NOMO-1 treated with dmso at 0.1 percent for 144 hours (cell line): ENCODE data around the gene PLEKHA6.
"Not testable (repeated sequence)": the region's sequence is repeated elsewhere in the genome, so short reads cannot be mapped to it uniquely, and the experiment has no call there.

Experiments
- DNase-seq: peaks from one replicate; lab custom pipeline; 2025; ENCODE audit not compliant: unreplicated experiment; lab: John Stamatoyannopoulos, UW

The PLEKHA6 gene

DNA sequence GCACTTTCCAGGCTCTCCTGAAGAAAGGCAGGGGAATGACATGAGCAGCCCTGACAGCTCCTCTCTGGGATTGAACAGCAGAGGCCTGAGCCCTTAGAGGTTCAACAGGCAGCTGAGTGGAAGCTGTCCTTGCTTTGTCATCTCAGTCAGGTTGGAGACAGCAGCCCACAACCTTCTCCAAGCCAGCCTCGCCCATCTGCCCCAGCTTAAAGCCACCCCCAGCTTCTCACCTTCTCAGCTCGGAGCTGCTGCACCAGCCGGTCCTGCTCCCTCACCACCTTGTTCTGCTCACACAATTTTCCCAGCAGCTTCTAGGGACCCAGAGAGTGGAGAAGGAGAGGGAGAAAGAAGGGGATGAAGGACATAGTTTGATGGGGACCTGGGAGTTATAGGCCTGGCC lies 110.8 kb downstream of the PLEKHA6 start:
- no peak for DNase-seq

DNA sequence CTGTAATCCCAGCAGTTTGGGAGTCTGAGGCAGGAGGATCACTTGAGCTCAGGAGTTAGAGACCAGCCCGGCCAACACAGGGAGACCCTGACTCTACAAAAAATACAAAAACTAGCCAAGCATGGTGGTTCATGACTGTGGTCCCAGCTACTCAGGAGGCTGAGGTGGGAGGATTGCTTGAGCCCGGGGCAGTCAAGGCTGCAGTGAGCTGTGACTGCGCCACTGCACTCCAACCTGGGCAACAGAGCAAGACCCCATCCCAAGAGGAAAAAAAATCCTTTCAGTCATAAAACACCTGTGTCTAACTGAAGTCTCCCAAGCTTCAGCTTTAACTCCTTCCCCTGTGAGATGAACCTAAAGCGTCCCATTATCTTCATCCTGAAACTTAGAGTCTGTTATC lies 112.9 kb downstream of the PLEKHA6 start:
- no peak for DNase-seq

DNA sequence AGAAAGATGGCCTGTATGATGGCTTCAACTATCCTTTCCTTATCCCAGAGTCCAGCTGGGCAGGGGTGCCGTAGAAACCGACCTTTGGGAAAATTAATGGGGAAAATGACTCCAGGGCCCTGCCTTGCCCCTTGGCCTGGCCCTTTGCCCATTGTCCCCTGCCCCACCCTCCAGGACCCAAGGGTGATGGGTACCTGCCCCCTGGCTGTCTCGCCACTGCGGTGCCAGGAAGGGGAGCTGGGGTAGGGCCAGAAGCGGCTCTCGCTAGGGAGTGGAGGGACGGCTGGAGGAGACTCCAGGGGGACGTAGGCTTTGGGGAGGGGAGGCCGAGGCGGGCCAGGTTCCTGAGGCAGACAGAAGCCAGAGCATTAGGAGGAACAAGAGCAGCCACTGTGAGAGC lies 116.8 kb downstream of the PLEKHA6 start:
- no peak for DNase-seq

DNA sequence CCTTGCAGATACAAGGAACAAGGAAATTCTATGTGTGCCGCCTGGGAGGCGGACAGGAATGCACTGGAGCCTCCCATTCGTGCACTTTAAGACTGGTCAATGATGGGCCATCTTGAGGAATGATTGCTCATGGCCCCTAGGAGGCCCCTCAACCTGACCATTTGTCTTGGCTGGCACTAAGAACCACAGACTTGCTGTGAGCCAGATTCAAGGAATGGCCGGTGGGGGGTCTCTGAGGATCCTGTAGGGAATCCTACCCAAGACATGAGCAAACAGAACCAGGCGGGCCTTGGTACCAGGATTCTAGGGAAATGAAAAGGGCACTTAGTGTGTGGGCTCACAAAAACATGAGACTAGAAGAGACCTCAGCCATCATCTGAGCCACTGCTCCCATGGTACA lies 117.8 kb downstream of the PLEKHA6 start:
- DNase-seq, result no peak

DNA sequence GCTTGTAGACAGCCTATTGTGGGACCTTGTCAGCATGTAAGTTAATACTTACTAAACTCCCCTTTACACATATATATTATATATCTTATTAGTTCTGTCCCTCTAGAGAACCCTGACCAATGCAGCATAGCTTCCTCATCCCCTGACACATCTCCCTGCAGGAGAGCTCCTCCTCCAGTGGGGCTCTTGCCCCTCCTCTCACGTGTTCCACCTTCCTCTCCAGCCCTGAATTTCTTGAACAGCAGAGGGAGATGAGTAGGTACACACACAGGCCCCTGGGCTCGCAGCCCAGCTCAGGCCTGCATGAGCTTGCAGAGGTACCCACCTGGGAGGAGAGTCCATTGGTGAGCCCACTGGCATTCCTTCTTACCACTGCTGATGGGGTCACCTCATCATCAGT lies 118.7 kb downstream of the PLEKHA6 start:
- peak; percentile 12 for DNase-seq

DNA sequence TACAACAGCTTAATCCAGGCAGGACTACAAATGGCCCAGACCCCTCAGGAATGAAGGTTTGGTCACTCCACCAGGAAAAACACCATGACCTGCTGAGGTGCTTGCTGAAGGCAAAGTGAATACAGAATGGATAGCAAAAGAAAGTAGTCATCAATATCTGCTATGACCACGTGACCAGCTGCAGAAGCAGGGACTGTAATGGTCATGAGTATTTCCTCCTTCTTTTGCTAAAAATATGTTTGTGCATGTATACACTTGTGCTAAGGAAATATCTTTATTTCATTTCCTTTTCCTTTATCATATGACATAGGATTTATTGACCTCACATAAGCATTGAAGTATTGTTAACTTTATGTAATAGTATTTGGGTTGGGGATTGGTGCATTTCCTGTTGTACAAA lies 119.5 kb downstream of the PLEKHA6 start:
- no peak for DNase-seq

DNA sequence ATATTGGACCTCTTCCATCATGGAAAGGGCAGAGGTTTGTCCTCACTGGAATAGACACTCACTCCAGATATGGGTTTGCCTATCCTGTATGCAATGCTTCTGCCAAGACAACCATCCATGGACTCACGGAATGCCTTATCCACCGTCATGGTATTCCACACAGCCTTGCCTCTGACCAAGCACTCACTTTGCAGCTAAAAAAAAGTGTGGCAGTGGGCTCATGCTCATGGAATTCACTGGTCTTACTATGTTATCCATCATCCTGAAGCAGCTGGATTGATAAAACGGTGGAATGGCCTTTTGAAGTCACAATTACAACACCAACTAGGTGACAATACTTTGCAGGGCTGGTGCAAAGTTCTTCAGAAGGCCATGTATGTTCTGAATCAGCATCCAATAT lies 120.3 kb downstream of the PLEKHA6 start:
- not testable (repeated sequence) for DNase-seq

DNA sequence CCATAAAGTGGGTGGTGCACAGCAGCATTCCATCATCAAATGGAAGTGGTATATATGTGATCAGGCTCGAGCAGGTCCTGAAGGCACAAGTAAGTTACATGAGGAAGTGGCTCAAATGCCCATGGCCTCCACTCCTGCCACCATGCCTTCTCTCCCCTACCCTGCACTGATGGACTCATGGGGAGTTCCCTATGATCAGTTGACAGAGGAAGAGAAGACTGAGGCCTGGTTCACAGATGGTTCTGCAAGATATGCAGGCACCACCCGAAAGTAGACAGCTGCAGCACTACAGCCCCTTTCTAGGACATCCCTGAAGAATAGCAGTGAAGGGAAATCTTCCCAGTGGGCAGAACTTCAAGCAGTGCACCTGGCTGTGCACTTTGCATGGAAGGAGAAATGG lies 121.2 kb downstream of the PLEKHA6 start:
- DNase-seq, result not testable (repeated sequence)

DNA sequence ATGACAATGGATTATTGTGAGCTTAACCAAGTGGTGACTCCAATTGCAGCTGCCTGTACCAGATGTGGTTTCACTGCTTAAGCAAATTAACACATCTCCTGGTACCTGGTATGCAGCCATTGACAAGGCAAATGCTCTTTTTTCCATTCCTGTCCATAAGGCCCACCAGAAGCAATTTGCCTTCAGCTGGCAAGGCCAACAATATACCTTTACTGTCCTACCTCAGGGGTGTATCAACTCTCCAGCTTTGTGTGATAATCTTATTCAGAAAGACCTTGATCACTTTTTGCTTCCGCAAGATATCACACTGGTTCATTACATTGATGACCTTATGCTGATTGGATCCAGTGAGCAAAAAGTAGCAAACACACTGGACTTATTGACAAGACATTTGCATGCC lies 122.2 kb downstream of the PLEKHA6 start:
- not testable (repeated sequence) for DNase-seq

DNA sequence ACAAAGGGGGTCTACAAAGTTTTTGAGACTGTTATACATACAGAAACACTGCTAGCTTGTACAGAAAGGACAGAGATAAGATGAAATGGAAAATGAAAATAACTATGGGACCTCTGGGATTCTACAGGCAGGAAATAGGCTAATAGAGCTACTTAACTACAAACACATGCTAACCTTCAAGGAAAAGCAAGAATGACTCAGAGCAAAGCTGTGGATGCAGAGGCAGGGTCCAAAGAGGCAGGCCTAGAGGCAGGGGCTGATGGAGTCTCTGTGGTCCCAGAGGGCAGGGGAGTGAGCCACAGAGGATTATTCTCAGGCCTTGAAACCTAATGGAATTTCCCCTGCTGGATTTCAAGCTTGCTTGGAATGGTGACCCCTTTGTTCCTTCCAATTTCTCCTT lies 127.2 kb downstream of the PLEKHA6 start:
- no peak for DNase-seq

DNA sequence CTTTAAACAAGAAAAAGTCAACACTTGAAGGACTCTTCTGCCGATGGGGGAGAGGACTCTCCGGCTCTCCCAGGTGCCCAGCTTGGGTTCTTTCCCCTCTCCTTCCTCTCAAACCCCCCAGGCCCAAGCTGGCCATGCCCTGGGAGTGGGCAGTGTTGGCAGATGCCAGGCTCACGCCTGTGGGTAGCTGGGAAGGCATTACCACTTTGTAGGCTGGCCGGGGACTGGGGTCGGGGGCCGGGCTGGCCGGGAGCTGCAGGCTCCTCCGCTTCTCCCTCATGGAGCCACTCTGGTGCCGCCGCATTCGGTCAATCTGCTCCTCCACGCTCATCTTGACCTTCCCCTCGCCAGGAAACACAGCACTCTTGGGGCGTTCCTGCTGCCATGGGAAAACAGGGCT lies 129.5 kb downstream of the PLEKHA6 start:
- no peak for DNase-seq

DNA sequence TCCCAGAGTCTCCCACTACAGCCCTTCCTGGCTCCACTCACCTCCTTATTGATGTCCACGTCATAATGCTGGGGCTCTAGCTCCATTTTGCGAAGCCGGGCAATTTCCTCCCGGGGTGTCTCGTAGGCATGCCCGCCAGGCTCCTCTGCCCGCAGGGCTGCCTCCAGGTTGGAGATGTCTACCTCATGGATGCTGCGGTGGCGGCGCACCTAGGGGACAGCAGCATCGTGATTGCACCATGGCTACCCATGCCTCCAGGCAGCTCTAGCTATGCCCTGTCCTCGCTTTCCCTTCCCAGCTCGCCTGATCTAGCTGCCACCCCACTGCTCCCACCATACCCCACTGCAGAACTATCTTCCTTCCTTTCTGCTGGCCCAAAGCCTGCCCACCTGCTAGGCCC lies 130.8 kb downstream of the PLEKHA6 start:
- DNase-seq, result no peak

DNA sequence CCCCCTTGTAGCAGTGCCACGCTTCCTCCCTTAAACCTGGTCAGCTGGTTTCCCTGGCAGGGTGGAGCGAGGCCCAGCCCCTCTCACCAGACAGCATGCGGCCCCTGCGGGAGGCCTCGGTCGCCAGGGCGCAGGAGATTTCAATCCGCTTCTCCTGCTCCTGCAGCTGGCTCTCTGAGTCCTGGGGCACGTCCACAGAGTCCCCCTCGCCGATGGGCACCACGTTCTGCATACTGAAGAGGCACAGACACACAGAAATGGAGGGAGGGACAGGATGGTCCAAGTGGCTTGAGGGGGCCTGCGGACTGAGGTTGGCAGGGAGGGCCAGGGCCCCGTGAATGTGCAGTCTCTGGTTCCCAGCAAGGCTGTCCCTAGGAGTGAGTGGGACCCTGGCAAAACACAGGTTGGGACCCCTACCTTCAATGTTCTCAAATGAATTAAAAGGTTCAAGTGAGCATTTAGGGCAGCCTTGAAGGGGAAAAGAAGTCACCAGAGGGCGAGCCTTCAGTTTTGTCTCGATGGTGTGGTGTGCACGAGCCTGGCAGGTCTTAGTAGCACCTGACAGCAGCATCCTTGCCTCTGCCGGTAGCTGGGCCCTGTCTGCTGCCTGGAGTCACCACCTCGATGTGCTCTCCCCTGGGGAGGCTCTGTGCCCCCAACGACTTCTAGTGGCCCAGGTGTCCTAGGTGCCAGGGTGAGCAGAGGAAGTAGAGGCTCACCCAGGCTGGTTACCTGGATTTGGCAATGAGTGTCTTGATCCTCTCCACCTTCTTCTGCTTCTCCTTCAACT lies 131.5 kb downstream of the PLEKHA6 start:
- no peak for DNase-seq

DNA sequence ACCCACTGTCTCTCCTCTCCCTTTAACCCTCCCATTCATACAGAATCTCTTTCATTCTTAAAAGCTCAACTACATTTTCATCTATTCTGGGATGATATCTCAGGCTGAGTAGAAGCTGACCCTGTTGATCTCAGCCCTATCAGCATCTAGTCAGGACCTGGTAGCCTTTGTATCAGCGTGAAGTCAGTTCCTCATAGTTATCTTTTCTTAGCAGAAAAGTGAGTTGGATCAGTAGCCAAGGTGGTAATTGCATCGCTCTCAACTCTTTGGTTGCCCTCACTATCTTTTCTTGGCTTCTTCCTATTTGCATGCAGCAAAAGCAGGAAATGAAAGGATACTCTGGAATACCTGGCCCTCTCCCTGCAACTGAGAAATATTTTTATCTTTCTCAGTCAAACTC lies 132.4 kb downstream of the PLEKHA6 start:
- DNase-seq, result no peak

DNA sequence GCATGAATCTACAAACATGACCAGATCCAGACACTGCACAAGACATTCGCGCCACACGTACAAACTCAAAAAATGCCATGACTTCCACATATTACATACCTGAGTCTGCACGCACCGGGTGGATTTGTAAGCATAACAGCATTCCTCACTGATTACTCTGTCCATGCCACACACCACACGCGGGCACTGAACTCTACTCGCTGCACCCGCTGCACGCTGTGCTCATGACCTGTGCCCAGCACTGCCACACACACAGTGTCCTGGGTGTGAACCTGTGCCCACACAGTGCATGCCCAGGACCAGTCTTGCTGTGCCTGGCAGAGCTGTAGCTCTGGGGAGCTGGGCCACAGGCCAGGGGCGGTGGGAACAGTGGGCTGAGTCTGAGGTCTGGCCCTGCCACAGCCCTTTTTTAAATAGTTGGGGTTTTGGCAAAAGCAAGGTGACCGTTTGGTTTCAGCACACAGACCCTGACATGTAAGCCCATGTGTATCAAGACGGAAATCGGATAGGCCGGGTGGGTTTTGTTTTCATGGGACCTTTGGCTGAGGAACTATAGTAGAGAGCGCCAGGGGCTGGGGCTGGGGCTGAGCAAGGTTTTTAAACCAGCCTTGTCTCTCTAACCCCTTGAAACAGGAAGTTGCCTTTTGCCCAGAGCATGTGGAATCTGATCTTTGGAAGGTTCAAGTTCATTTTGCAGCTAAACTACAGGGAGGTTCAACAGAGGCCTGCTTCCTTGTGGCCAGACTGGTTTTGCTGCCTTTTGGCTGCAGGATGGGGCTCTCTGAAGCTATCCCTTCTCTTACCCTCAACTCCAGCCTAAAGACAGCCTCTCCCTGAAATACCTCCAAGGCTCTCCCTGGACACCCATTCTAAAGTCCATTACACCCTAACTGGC lies 133.6 kb downstream of the PLEKHA6 start:
- peak; percentile 37 for DNase-seq

DNA sequence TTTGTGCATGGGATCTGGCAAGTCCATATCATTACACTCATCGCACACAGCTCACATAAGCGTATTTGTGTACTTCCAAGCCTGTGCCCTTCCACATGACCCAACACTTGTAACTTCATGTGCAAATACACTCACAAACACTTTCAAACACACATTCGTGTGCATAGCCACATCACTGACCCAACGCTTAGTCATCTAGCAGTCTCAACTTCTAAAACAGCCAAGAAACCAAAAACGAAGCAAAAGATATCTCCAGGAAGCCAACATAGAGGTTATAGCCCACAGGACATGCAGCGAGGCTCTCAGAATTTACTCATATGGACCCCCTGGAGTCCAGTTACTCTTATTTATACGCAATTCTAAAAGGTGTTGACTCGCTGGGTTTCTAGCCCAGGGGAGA lies 135.1 kb downstream of the PLEKHA6 start:
- no peak for DNase-seq

DNA sequence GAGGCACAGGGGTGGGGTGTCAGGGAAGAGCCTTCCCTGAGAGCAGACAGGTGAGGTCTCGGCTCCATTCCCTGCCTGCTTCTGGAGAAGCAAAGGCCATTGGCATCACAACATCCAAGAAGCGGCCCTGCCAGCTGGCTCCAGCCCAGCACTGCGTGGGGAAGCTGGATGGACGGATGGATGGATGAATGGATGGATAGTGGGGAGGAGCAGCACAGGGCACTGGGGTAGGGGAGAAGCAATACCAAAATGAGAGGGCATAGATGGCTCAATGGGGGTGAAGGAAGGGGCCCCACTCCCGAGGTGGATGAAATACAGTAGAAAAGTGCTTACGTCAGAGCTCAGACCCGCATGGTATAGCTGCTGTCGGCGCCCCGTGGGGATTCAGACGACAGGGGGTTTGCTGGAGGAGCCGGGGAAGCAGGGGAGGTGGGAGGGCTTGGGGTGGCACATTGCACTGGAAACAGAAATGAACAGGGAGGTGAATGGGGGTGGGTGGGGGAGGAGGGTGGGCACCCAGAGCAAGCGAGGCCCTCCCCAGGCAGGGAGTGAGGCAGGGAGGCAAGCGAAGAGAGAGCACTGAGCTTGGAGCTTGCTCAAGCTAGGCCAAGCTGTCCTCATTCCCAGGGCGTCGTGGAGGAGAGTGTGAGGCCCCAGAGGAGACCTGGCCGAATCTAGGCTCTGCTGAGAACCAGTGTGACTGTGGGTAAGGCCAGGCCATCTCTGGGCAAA lies 136.4 kb downstream of the PLEKHA6 start:
- DNase-seq, result no peak

DNA sequence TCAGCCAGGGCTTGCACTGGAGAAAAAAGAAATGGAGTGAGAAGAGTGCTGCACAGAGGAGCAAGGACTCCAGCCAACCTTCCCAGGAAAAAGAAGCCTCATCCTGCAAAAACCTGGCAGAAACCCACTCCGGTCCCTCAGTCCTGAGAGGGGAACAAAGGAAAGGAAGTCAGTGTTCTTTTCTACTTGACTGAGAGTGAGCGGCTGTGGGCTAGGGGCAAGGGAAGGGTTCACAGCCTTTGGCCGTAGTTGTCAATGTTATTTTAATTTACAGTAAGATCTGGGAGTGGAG lies 137.0 kb downstream of the PLEKHA6 start:
- DNase-seq, result no peak

DNA sequence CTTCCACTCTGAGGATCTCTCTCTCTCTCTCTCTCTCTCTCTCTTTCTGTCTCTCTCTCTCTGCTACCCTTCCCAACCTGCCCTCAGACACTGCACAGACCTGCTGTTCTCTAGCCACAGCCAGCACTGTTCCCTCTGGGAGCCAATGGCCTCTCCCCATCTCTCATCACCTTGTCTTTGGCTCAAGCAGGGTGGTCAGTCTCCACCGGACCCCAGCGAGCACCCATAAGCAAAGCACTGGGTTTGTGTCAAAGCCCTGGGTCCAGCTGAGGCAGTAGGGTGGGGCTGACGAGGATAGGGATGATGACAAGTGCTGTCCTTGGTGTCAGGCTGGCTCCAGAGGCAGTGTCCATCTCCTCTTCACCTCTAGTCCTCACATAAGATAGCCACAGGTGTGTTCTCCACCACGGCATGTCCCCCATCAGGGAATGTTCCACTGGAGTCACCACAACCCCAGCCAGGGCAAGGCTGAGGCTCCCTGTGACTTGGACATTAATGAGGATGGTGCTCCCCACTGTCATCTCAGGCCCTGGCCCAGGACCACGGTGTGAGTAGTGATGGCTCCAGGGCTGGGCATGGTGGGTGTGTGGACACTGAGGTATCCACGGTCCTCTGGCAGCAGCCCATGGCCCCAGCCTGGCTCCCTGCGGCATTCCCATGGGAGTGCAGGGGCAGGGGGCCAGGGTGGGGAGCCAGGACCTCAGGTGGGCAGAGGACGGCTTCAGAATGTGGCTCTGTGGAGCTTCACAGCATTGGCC lies 137.5 kb downstream of the PLEKHA6 start:
- no peak for DNase-seq

DNA sequence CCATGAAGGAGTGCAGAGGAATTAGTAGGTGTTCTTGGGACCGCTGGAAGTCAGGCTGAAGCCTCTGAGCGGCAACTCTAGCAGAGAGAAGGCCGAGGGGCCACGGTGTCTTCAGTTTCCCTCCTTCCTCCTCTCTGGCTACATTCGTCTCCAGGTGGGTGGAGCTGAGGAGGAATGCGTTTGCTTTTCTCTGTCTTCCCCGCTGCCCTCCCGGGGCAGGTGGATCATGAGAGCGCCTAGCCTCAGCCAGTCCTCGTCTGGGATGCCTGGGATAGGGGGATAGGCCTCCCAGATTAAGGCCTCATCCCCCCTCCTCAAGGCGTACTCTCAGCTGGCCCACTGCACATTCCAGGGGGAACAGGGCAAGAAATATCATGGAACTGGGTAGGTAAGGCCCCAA lies 138.5 kb downstream of the PLEKHA6 start:
- DNase-seq, result no peak

DNA sequence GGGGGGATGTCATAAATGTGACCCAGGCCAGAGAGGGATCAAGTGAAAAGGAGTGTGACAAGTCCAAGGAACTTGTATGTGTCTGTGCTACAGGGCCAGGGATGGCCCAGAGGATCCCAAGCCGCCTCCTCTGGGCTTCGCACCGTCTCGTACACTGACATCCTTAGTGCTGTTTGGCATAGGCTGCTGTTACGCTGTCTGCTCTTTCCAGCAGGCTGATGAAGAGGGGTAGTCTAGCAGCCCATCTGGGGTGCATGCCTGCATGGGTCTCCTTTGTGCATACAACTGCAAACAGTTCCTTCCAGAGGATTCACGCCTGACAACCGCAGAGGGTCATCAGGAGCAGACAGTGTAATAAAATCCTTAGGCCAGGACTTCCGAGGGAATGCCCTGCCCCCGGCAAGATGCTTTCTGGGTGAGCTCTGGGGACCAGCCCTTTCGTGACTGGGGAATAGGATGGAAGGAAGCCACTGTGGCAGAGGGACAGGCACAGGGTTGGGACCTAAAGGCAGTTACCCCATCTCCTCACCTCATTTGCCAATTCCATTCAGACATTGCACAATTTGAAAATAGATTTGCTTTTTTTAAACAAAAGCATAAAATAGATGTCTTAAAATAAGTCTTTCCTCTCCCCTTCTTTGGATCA lies 139.6 kb downstream of the PLEKHA6 start:
- no peak for DNase-seq
